HG03442 (cell line): ENCODE data around the gene GPRC5D.

Experiments
- ATAC-seq: cut with Tn5 transposase; IDR thresholded peaks from one replicate; pipeline ENCODE4 v1.9.1; 2021; ENCODE audit warnings: mild to moderate bottlenecking, moderate library complexity; ENCODE audit not compliant: unreplicated experiment

Gene GPRC5D

GRCh38 chr12:12938541-12938940, 13.4 kb downstream of the GPRC5D start:
- no peak for ATAC-seq

- no peak for ATAC-seq
Observed at GRCh38 chr12:12936983-12937491, 14.9 kb downstream of the GPRC5D start.

- ATAC-seq: no peak
Observed at GRCh38 chr12:12934556-12934955, 17.4 kb downstream of the GPRC5D start.

- ATAC-seq: no peak
Observed at GRCh38 chr12:12933742-12934141, 18.2 kb downstream of the GPRC5D start.

GRCh38 chr12:12930633-12931219, 21.2 kb downstream of the GPRC5D start:
- no peak for ATAC-seq

GRCh38 chr12:12929696-12930095, 22.3 kb downstream of the GPRC5D start:
- ATAC-seq: no peak

GRCh38 chr12:12927211-12928079, 24.5 kb downstream of the GPRC5D start:
- no peak for ATAC-seq

GRCh38 chr12:12926571-12927071, 25.3 kb downstream of the GPRC5D start:
- no peak for ATAC-seq

GRCh38 chr12:12925388-12925787, 26.6 kb downstream of the GPRC5D start:
- no peak for ATAC-seq

GRCh38 chr12:12924169-12924568, 27.8 kb downstream of the GPRC5D start:
- no peak for ATAC-seq

GRCh38 chr12:12922978-12923377, 29.0 kb downstream of the GPRC5D start:
- no peak for ATAC-seq

- ATAC-seq: no peak
Observed at GRCh38 chr12:12922191-12922616, 29.8 kb downstream of the GPRC5D start.

GRCh38 chr12:12919666-12920435, 32.1 kb downstream of the GPRC5D start:
- ATAC-seq: no peak

GRCh38 chr12:12918781-12919389, 33.1 kb downstream of the GPRC5D start:
- ATAC-seq: no peak

GRCh38 chr12:12917517-12917916, 34.5 kb downstream of the GPRC5D start:
- ATAC-seq: no peak

GRCh38 chr12:12916135-12916944, 35.6 kb downstream of the GPRC5D start:
- peak; percentile 91 for ATAC-seq

GRCh38 chr12:12915656-12916055, 36.3 kb downstream of the GPRC5D start:
- ATAC-seq: no peak

- ATAC-seq: no peak
Observed at GRCh38 chr12:12912711-12913110, 39.3 kb downstream of the GPRC5D start.

GRCh38 chr12:12909995-12910420, 42.0 kb downstream of the GPRC5D start:
- ATAC-seq: no peak
